ENCODE measurements around the gene HMGCS1. TPM values are rescaled to one million over a fixed set of nuclear protein-coding genes. Genes with fewer than 3 reads are reported as not detected.
"Not testable (repeated sequence)": the region's sequence is repeated elsewhere in the genome, so short reads cannot be mapped to it uniquely, and the experiment has no call there.

The HMGCS1 gene
- total and polyA plus RNA-seq, 9 of the 15 experiments (the other 6 are each of a cell fraction or from before 2014, with no cell fraction given) = 43.7 to 337 (median 111) TPM

GRCh38 chr5:43309122-43309521, 4.1 kb downstream of the HMGCS1 start:
- ATAC-seq = no peak

GRCh38 chr5:43306954-43307353, 6.3 kb downstream of the HMGCS1 start:
- H3K4me3 ChIP-seq; H3K27ac ChIP-seq (ENCODE audit: extremely low read depth, low read depth, low read length); ATAC-seq; H3K4me2 ChIP-seq (ENCODE audit: insufficient read depth, low read length); DNase-seq (ENCODE audit: extremely low read depth in 1 of 4, low spot score in 3 of 4); CTCF ChIA-PET (ENCODE audit: low intra/inter-chr PET ratio); H2AFZ ChIP-seq (ENCODE audit: low read depth, low read length); H3K27me3 ChIP-seq (ENCODE audit: control insufficient read depth in 2 of 2, insufficient read depth in 2 of 2, low read length in 2 of 2); in situ Hi-C loops (cut with MboI); H3K9me1 ChIP-seq (ENCODE audit: control insufficient read depth, insufficient read depth, low read length); H3K9ac ChIP-seq (ENCODE audit: insufficient read depth in 1 of 2, low read depth in 2 of 2, low read length in 2 of 2); FAIRE-seq; BruUV-seq (replicated peaks); H3K9me3 ChIP-seq (replicated peaks; ENCODE audit: control insufficient read depth, insufficient read depth, low read depth, low read length): not testable (repeated sequence)
- POLR2A ChIA-PET = interaction anchor here (1.3 to 1.5 kb wide), 2 partner anchors 170 to 177 kb away, joined by 3 to 7 read pairs; partner anchors contain the start of gene TMEM267
- H3K4me1 ChIP-seq (replicated peaks in 1 of 2; ENCODE audit: control insufficient read depth in 2 of 2, insufficient read depth in 2 of 2, low read length in 2 of 2) = peaks cover 10 to 48% of the 10 kb centered on the region in 2 experiments; a peak in 4 of 5 replicates
- peaks cover 39% of the 10 kb centered on the region for H4K20me1 ChIP-seq (replicated peaks; ENCODE audit: control insufficient read depth, insufficient read depth, low read length)
- intact Hi-C loops (cut with micrococcal nuclease) = loop anchor here (1.0 to 10.0 kb wide), 7 partner anchors 80 to 298 kb away; partner anchors contain the start of genes NNT, TMEM267 and ZNF131
- WGBS (ENCODE audit: insufficient coverage, low coverage, missing lambda C conversion rate) = 75% methylated on average over 5 of the region's 5 CpGs
- TF ChIP-seq CEBPB (tag; IDR thresholded peaks at IDR 0.05) = 0 out of 2 replicates have a peak, but pooled peaks have one; percentile 26
- peaks cover 90% of the 10 kb centered on the region for H3K36me3 ChIP-seq (ENCODE audit: control insufficient read depth, insufficient read depth, low read length)
- H3K79me2 ChIP-seq (ENCODE audit: control insufficient read depth, insufficient read depth, low read length) = peaks cover 96% of the 10 kb centered on the region

More at GRCh38 chr5:43309122-43309521, 4.1 kb downstream of the HMGCS1 start:
- no peak for DNase-seq (ENCODE audit: extremely low read depth in 1 of 4, low spot score in 3 of 4)
- peaks cover 41% of the 10 kb centered on the region for H4K20me1 ChIP-seq (replicated peaks; ENCODE audit: control insufficient read depth, insufficient read depth, low read length)
- peaks cover 13 to 34% of the 10 kb centered on the region in 2 experiments; a peak in 4 of 5 replicates for H3K4me1 ChIP-seq (replicated peaks in 1 of 2; ENCODE audit: control insufficient read depth in 2 of 2, insufficient read depth in 2 of 2, low read length in 2 of 2)
- H3K4me2 ChIP-seq (ENCODE audit: insufficient read depth, low read length) = peak overlapping the region; percentile 76; the same call in 1 of the 2 replicates
- H3K79me2 ChIP-seq (ENCODE audit: control insufficient read depth, insufficient read depth, low read length) = peaks cover 88% of the 10 kb centered on the region
- no peaks in the 10 kb centered on the region for H3K27me3 ChIP-seq (ENCODE audit: control insufficient read depth in 2 of 2, insufficient read depth in 2 of 2, low read length in 2 of 2)
- intact Hi-C loops (cut with micrococcal nuclease) (loop anchor here (5.0 to 10.0 kb wide), 4 partner anchors 173 to 296 kb away; partner anchors contain the start of genes NNT, TMEM267 and ZNF131), in situ Hi-C loops (cut with MboI) (no loop called here)
- H3K9me3 ChIP-seq (replicated peaks; ENCODE audit: control insufficient read depth, insufficient read depth, low read depth, low read length) = peaks cover 2% of the 10 kb centered on the region; the same call in 1 of the 2 replicates
- H3K9me1 ChIP-seq (ENCODE audit: control insufficient read depth, insufficient read depth, low read length) = no peaks in the 10 kb centered on the region
- no TSS peak for BruUV-seq (replicated peaks)
- WGBS (ENCODE audit: insufficient coverage, low coverage, missing lambda C conversion rate) = 70% methylated on average over 3 of the region's 3 CpGs
- CTCF ChIA-PET (ENCODE audit: low intra/inter-chr PET ratio) = no interaction called here
- POLR2A ChIA-PET = interaction anchor here (0.7 to 0.9 kb wide), 2 partner anchors 8 to 14 kb away, joined by 3 read pairs; no protein-coding TSS in a partner anchor
- H3K4me3 ChIP-seq = no peak overlapping the region
- no peak for FAIRE-seq
- H3K9ac ChIP-seq (ENCODE audit: insufficient read depth in 1 of 2, low read depth in 2 of 2, low read length in 2 of 2) = peak overlapping the region in 1 of 2 experiments; percentile 10; a peak in 1 of 4 replicates
- TF ChIP-seq MCM5 (IDR thresholded peaks at IDR 0.05; ENCODE audit: low read depth) (no peak), ZC3H11A (IDR thresholded peaks at IDR 0.05; ENCODE audit: low read depth, low read length) (no peak), SRSF9 (IDR thresholded peaks at IDR 0.05; ENCODE audit: borderline replicate concordance, low read depth, low read length) (no peak), CHD1 (IDR thresholded peaks at IDR 0.05; ENCODE audit: low read length) (no peak), PTTG1 (tag; IDR thresholded peaks at IDR 0.05; ENCODE audit: low read depth) (no peak), ZNF79 (CRISPR knock-in tag; IDR thresholded peaks at IDR 0.05; ENCODE audit: low read depth) (no peak), MTF1 (CRISPR knock-in tag; IDR thresholded peaks at IDR 0.05; ENCODE audit: borderline replicate concordance) (no peak)
- H3K36me3 ChIP-seq (ENCODE audit: control insufficient read depth, insufficient read depth, low read length) = peaks cover 75% of the 10 kb centered on the region
- H3K27ac ChIP-seq (ENCODE audit: extremely low read depth, low read depth, low read length) = no peak overlapping the region
- H2AFZ ChIP-seq (ENCODE audit: low read depth, low read length) = no peak overlapping the region
